WTC11 (cell line): ENCODE results near the gene ACAA1. TPM values are rescaled to one million over a fixed set of nuclear protein-coding genes. Genes with fewer than 3 reads are reported as not detected.
"Not testable (repeated sequence)": the region's sequence is repeated elsewhere in the genome, so short reads cannot be mapped to it uniquely, and the experiment has no call there.

Experiments used
- ATAC-seq: fragments of 200-7000 bp; cut with Tn5 transposase; 2 replicates; pipeline ENCODE4 v1.10.0; 2021; ENCODE audit warnings: mild to moderate bottlenecking, moderate library complexity
- CTCF ChIA-PET: fragments of 300-600 bp; sonication (Branson Sonifier 250); formaldehyde crosslinking; loops from one replicate; lab custom pipeline; 2021; ENCODE audit warnings: antibody characterized with exemption; lab: Charles Lee
- POLR2A ChIA-PET: fragments of 350-600 bp; sonication (Branson Sonifier 250); formaldehyde crosslinking; loops from one replicate; lab custom pipeline; 2021; ENCODE audit warnings: antibody characterized with exemption; lab: Charles Lee
- DNase-seq: peaks from one replicate; pipeline ENCODE4 v3.0.0; 2021; ENCODE audit warnings: low spot score
- H3K27ac Mint-ChIP-seq: 2 replicates; pipeline ENCODE4 v1.8.0; 2021; ENCODE audit warnings: mixed read lengths
- H3K27me3 Mint-ChIP-seq: 2 replicates; pipeline ENCODE4 v1.8.0; 2021; ENCODE audit warnings: low read depth, mild to moderate bottlenecking, moderate library complexity, mixed read lengths
- H3K36me3 Mint-ChIP-seq: 2 replicates; pipeline ENCODE4 v1.8.0; 2021; ENCODE audit warnings: mixed read lengths
- H3K4me1 Mint-ChIP-seq: 2 replicates; pipeline ENCODE4 v1.8.0; 2022; ENCODE audit warnings: mixed read lengths
- H3K4me3 Mint-ChIP-seq: 2 replicates; pipeline ENCODE4 v1.8.0; 2021; ENCODE audit warnings: mild to moderate bottlenecking, moderate library complexity, mixed read lengths
- H3K9me3 Mint-ChIP-seq: 2 replicates; pipeline ENCODE4 v1.8.0; 2021; ENCODE audit warnings: mixed read lengths
- GTF2I ChIP-seq: fragments of 250-450 bp; sonication (Bioruptor Pico); conservative IDR thresholded peaks from 2 replicates; pipeline ENCODE4 v1.4.0; 2021; ENCODE audit warnings: mild to moderate bottlenecking
- IRF1 ChIP-seq: sonication (generic); formaldehyde crosslinking; IDR thresholded peaks from 2 replicates; pipeline ENCODE4 v1.8.0; 2023; ENCODE audit warnings: missing genetic modification reagents
- NR3C1 ChIP-seq: sonication (generic); formaldehyde crosslinking; conservative IDR thresholded peaks from 2 replicates; pipeline ENCODE4 v1.8.1; 2023; ENCODE audit warnings: low read depth, mild to moderate bottlenecking, missing genetic modification reagents
- OVOL2 ChIP-seq: fragments of 250-450 bp; sonication (Bioruptor Pico); IDR thresholded peaks from 2 replicates; pipeline ENCODE4 v1.9.0; 2021; ENCODE audit warnings: mild to moderate bottlenecking, borderline replicate concordance
- SMAD3 ChIP-seq: sonication (generic); formaldehyde crosslinking; IDR thresholded peaks from 2 replicates; pipeline ENCODE4 v1.8.0; 2022; ENCODE audit warnings: missing genetic modification reagents, mild to moderate bottlenecking, borderline replicate concordance
- ZNF425 ChIP-seq: fragments of 250-450 bp; sonication (Bioruptor Pico); conservative IDR thresholded peaks from 2 replicates; pipeline ENCODE4 v1.9.0; 2021; ENCODE audit warnings: mild to moderate bottlenecking
- total RNA-seq: library from RNA; stranded (reverse); gene quantifications from 3 replicates; pipeline ENCODE4 v1.2.3, GENCODE V29; 2021
- TF ChIP-seq, protein P1 (sequence below): sonication (generic); formaldehyde crosslinking; conservative IDR thresholded peaks from 2 replicates; pipeline ENCODE4 v1.8.1; 2023; ENCODE audit warnings: mild to moderate bottlenecking, low read depth, missing genetic modification reagents, moderate library complexity
- TF ChIP-seq, protein P2 (sequence below): sonication (generic); formaldehyde crosslinking; IDR thresholded peaks from 2 replicates; pipeline ENCODE4 v1.8.0; 2022; ENCODE audit warnings: missing genetic modification reagents

ACAA1 gene
- total RNA-seq, 1 experiment from 2014 or later = 46.5 TPM

DNA sequence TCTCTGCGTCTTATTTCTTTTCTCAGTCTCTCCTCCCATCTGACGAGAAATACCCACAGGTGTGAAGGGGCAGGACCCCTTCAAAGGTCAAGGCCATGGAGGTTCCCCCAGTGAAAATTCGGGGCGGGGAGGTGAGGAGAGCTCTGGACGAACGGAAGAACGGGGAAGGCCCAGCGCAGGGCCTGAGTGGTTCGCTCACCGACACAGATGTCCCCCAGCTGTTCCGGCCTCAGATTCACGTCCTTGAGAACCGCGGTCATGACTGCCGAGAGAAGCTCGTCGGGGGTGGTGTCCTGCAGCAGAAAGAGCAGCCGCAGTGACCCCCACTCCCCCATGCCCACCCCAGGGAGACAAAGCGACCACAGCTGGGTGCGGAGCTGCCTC, 542 bp downstream of the ACAA1 start:
- Mint-ChIP-seq H3K36me3 (peaks cover 15% of the 10 kb centered on the region), H3K4me1 (peaks cover 37% of the 10 kb centered on the region), H3K4me3 (peak overlapping the region; percentile 88), H3K27me3 (no peaks in the 10 kb centered on the region), H3K9me3 (no peaks in the 10 kb centered on the region), H3K27ac (peak overlapping the region; percentile 24; the same call in 1 of the 2 replicates)
- ChIA-PET CTCF (interaction anchor here (0.7 to 2.6 kb wide), 12 partner anchors 17 to 519 kb away, joined by 3 to 24 read pairs (median 6); partner anchors contain the start of genes EXOG, OXSR1, PLCD1 and SLC22A14), POLR2A (interaction anchor here (1.0 to 2.1 kb wide), 4 partner anchors 27 to 454 kb away, joined by 3 to 31 read pairs (median 4); partner anchors contain the start of gene OXSR1)
- DNase-seq (no peak), ATAC-seq (no peak)
- TF ChIP-seq, protein P1, sequence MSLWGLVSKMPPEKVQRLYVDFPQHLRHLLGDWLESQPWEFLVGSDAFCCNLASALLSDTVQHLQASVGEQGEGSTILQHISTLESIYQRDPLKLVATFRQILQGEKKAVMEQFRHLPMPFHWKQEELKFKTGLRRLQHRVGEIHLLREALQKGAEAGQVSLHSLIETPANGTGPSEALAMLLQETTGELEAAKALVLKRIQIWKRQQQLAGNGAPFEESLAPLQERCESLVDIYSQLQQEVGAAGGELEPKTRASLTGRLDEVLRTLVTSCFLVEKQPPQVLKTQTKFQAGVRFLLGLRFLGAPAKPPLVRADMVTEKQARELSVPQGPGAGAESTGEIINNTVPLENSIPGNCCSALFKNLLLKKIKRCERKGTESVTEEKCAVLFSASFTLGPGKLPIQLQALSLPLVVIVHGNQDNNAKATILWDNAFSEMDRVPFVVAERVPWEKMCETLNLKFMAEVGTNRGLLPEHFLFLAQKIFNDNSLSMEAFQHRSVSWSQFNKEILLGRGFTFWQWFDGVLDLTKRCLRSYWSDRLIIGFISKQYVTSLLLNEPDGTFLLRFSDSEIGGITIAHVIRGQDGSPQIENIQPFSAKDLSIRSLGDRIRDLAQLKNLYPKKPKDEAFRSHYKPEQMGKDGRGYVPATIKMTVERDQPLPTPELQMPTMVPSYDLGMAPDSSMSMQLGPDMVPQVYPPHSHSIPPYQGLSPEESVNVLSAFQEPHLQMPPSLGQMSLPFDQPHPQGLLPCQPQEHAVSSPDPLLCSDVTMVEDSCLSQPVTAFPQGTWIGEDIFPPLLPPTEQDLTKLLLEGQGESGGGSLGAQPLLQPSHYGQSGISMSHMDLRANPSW (CRISPR knock-in tag) = no peak
- no peak for TF ChIP-seq NR3C1 (CRISPR knock-in tag)
- TF ChIP-seq ZNF425 (CRISPR knock-in tag) = no peak
- no peak for TF ChIP-seq OVOL2 (CRISPR knock-in tag)
- TF ChIP-seq, protein P2, sequence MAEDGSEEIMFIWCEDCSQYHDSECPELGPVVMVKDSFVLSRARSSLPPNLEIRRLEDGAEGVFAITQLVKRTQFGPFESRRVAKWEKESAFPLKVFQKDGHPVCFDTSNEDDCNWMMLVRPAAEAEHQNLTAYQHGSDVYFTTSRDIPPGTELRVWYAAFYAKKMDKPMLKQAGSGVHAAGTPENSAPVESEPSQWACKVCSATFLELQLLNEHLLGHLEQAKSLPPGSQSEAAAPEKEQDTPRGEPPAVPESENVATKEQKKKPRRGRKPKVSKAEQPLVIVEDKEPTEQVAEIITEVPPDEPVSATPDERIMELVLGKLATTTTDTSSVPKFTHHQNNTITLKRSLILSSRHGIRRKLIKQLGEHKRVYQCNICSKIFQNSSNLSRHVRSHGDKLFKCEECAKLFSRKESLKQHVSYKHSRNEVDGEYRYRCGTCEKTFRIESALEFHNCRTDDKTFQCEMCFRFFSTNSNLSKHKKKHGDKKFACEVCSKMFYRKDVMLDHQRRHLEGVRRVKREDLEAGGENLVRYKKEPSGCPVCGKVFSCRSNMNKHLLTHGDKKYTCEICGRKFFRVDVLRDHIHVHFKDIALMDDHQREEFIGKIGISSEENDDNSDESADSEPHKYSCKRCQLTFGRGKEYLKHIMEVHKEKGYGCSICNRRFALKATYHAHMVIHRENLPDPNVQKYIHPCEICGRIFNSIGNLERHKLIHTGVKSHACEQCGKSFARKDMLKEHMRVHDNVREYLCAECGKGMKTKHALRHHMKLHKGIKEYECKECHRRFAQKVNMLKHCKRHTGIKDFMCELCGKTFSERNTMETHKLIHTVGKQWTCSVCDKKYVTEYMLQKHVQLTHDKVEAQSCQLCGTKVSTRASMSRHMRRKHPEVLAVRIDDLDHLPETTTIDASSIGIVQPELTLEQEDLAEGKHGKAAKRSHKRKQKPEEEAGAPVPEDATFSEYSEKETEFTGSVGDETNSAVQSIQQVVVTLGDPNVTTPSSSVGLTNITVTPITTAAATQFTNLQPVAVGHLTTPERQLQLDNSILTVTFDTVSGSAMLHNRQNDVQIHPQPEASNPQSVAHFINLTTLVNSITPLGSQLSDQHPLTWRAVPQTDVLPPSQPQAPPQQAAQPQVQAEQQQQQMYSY (CRISPR knock-in tag) = no peak
- TF ChIP-seq SMAD3 (CRISPR knock-in tag) = no peak
- no peak for TF ChIP-seq GTF2I (CRISPR knock-in tag)
- no peak for TF ChIP-seq IRF1 (CRISPR knock-in tag)

- POLR2A ChIA-PET = interaction anchor here (2.1 kb wide), 1 partner anchor 30 kb away, joined by 31 read pairs; the partner anchor contains the start of gene OXSR1
- not testable (repeated sequence) for H3K9me3 Mint-ChIP-seq
- CTCF ChIA-PET = interaction anchor here (1.2 to 2.6 kb wide), 5 partner anchors 19 to 319 kb away, joined by 3 to 24 read pairs (median 7); partner anchors contain the start of genes OXSR1 and SLC22A14
Measured at GRCh38 chr3:38135621-38136277, 1.2 kb downstream of the ACAA1 start.

DNA sequence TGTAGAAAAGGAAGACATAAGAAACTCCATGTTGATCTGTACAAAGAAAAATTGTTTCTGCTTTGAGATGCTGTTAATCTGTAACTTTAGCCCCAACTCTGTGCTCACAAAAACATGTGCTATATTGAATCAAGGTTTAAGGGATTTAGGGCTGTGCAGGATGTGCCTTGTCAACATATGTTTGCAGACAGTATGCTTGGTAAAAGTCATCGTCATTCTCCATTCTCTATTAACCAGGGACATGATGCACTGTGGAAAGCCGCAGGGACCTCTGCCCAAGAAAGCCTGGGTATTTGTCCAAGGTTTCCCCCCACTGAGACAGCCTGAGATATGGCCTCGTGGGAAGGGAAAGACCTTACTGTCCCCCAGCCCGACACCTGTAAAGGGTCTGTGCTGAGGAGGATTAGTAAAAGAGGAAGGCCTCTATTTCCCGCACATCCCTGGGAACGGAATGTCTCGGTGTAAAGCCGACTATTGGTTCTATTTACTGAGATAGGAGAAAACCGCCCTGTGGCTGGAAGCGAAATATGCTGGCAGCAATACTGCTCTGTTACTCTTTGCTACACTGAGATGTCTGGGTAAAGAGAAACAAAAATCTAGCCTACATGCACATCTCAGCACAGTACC, 2.3 kb downstream of the ACAA1 start:
- peak overlapping the region; percentile 79; the same call in 1 of the 2 replicates for H3K27ac Mint-ChIP-seq
- CTCF ChIA-PET, POLR2A ChIA-PET, H3K9me3 Mint-ChIP-seq, DNase-seq, ATAC-seq, H3K27me3 Mint-ChIP-seq: not testable (repeated sequence)
- H3K4me3 Mint-ChIP-seq = peak overlapping the region; percentile 88; the same call in 1 of the 2 replicates
- peaks cover 31% of the 10 kb centered on the region for H3K4me1 Mint-ChIP-seq
- peaks cover 24% of the 10 kb centered on the region for H3K36me3 Mint-ChIP-seq

More at GRCh38 chr3:38135621-38136277, 1.2 kb downstream of the ACAA1 start:
- not testable (repeated sequence) for ATAC-seq, DNase-seq, H3K27me3 Mint-ChIP-seq
- peaks cover 37% of the 10 kb centered on the region for H3K4me1 Mint-ChIP-seq
- peak overlapping the region; percentile 24; the same call in 1 of the 2 replicates for H3K27ac Mint-ChIP-seq
- peak overlapping the region; percentile 88 for H3K4me3 Mint-ChIP-seq
- peaks cover 17% of the 10 kb centered on the region for H3K36me3 Mint-ChIP-seq
